CD14-positive monocyte (primary cell): Measurements from ENCODE around the gene MYO1H. TPM values are rescaled to one million over a fixed set of nuclear protein-coding genes. Genes with fewer than 3 reads are reported as not detected.

Experiments used
- DNase-seq, 3 donors: peaks; one replicate each; pipeline ENCODE4 v3.0.0-alpha.2; 2011 to 2022
- H2AFZ ChIP-seq: 2 replicates; pipeline ENCODE4 v1.6.0; 2012; ENCODE audit warnings: mild to moderate bottlenecking, low read depth, low read length, inconsistent platforms; ENCODE audit not compliant: insufficient read depth, poor library complexity, severe bottlenecking
- H3K27ac ChIP-seq, 2 donors: 1 replicate in 1 of 2; 2 replicates in 1 of 2; pipeline ENCODE4 v1.5.1; 2012 to 2013; ENCODE audit warnings: low read length in 2 of 2, control low read depth in 1 of 2, inconsistent platforms in 1 of 2, low read depth in 1 of 2, mild to moderate bottlenecking in 1 of 2
- H3K27me3 ChIP-seq, 2 donors: one replicate each; pipeline versions ENCODE4 v1.6.0 to v1.6.1; 2011 to 2013; ENCODE audit warnings: low read length in 2 of 2; ENCODE audit not compliant: control insufficient read depth in 2 of 2, insufficient read depth in 2 of 2
- H3K36me3 ChIP-seq, 2 donors: replicated peaks in 1 of 2; 1 replicate in 1 of 2; 2 replicates in 1 of 2; pipeline versions ENCODE4 v1.5.1 to v1.6.1; 2012 to 2013; ENCODE audit warnings: low read length in 2 of 2, control low read depth in 1 of 2, inconsistent platforms in 1 of 2, mild to moderate bottlenecking in 1 of 2; ENCODE audit not compliant: insufficient read depth in 2 of 2, control insufficient read depth in 1 of 2
- H3K4me1 ChIP-seq, 2 donors: 1 replicate in 1 of 2; 2 replicates in 1 of 2; pipeline versions ENCODE4 v1.5.1 to v1.6.1; 2012 to 2013; ENCODE audit warnings: low read length in 2 of 2, control low read depth in 1 of 2, inconsistent platforms in 1 of 2, mild to moderate bottlenecking in 1 of 2, moderate library complexity in 1 of 2; ENCODE audit not compliant: insufficient read depth in 2 of 2, control insufficient read depth in 1 of 2
- H3K4me2 ChIP-seq: replicated peaks from 2 replicates; pipeline ENCODE3; 2012; ENCODE audit warnings: low read length, moderate library complexity, mild to moderate bottlenecking; ENCODE audit not compliant: poor library complexity, severe bottlenecking; ENCODE audit errors: extremely low read depth
- H3K4me3 ChIP-seq, 3 experiments: fragments of 200-600 bp in 1 of 3; sonication (generic) in 1 of 3; replicated peaks in 1 of 3; 1 replicate in 2 of 3; 2 replicates in 1 of 3; pipeline ENCODE4 v1.5.1; 2011 to 2013; ENCODE audit warnings: low read length in 3 of 3, mild to moderate bottlenecking in 3 of 3, control low read depth in 2 of 3, low read depth in 2 of 3, inconsistent platforms in 1 of 3, moderate library complexity in 1 of 3
- H3K79me2 ChIP-seq: 2 replicates; pipeline ENCODE4 v1.6.0; 2012; ENCODE audit warnings: mild to moderate bottlenecking, control low read depth, inconsistent platforms, low read length, moderate library complexity; ENCODE audit not compliant: insufficient read depth
- H3K9ac ChIP-seq: 2 replicates; pipeline ENCODE4 v1.6.0; 2017; ENCODE audit warnings: low read length, mild to moderate bottlenecking; ENCODE audit not compliant: insufficient read depth, poor library complexity, severe bottlenecking
- H3K9me3 ChIP-seq, 2 donors: replicated peaks in 1 of 2; 1 replicate in 1 of 2; 2 replicates in 1 of 2; pipeline versions ENCODE4 v1.5.1 to v1.6.1; 2012 to 2013; ENCODE audit warnings: low read length in 2 of 2, control low read depth in 1 of 2; ENCODE audit not compliant: control insufficient read depth in 1 of 2, insufficient read depth in 1 of 2
- H4K20me1 ChIP-seq: 2 replicates; pipeline ENCODE4 v1.6.0; 2012; ENCODE audit warnings: mild to moderate bottlenecking, low read length, control low read depth, moderate library complexity; ENCODE audit not compliant: insufficient read depth
- H3K27ac Mint-ChIP-seq, 7 donors: one replicate each; pipeline ENCODE4 v1.8.0; 2020; ENCODE audit warnings: mild to moderate bottlenecking in 7 of 7, mixed read lengths in 7 of 7, moderate library complexity in 6 of 7, inconsistent platforms in 2 of 7
- H3K27me3 Mint-ChIP-seq, 3 donors: one replicate each; pipeline ENCODE4 v1.8.0; 2021 to 2022; ENCODE audit warnings: low read depth in 3 of 3, mild to moderate bottlenecking in 3 of 3, mixed read lengths in 3 of 3, moderate library complexity in 3 of 3, inconsistent platforms in 1 of 3
- H3K36me3 Mint-ChIP-seq, 2 donors: one replicate each; pipeline ENCODE4 v1.8.0; 2020; ENCODE audit warnings: mixed read lengths in 2 of 2, inconsistent platforms in 1 of 2, mild to moderate bottlenecking in 1 of 2
- H3K4me1 Mint-ChIP-seq: one replicate; pipeline ENCODE4 v1.8.0; 2020; ENCODE audit warnings: mild to moderate bottlenecking, mixed read lengths
- H3K4me3 Mint-ChIP-seq, 2 donors: one replicate each; pipeline ENCODE4 v1.8.0; 2020; ENCODE audit warnings: mild to moderate bottlenecking in 2 of 2, mixed read lengths in 2 of 2, moderate library complexity in 1 of 2
- H3K9me3 Mint-ChIP-seq, 7 donors: one replicate each; pipeline ENCODE4 v1.8.0; 2020 to 2022; ENCODE audit warnings: mixed read lengths in 7 of 7, mild to moderate bottlenecking in 6 of 7, moderate library complexity in 6 of 7, inconsistent platforms in 2 of 7
- WGBS: methylation state at CpG from one replicate; pipeline ENCODE4 v1.1.5; 2013; ENCODE audit warnings: missing lambda C conversion rate; ENCODE audit not compliant: insufficient coverage; 5-methylcytosine and 5-hydroxymethylcytosine counted together
- intact Hi-C, 2 donors: fragments of 100-400 bp; cut with micrococcal nuclease; formaldehyde crosslinking; loops; one replicate each; pipeline versions ENCODE4 v1.15.0 to v1.15.1; 2023
- polyA plus RNA-seq, 3 donors: library from polyadenylated mRNA; depleted of rRNA in 1 of 3; unstranded in 2 of 3; stranded (reverse) in 1 of 3; fragments of 300-500 nt in 2 of 3; fragments of >200 nt in 1 of 3; fragmentation: Illumina TruSeq in 2 of 3; gene quantifications; 1 replicate in 2 of 3; 2 replicates in 1 of 3; pipeline ENCODE4 v1.2.3, GENCODE V29; 2012 to 2021
- TF ChIP-seq, protein P1 (sequence below): fragments of 200-600 bp; IDR thresholded peaks from one replicate; pipeline ENCODE4 v1.8.0; 2022; ENCODE audit warnings: antibody characterized with exemption, mild to moderate bottlenecking

The MYO1H gene
- polyA plus RNA-seq, 3 donors, result not detected

DNA sequence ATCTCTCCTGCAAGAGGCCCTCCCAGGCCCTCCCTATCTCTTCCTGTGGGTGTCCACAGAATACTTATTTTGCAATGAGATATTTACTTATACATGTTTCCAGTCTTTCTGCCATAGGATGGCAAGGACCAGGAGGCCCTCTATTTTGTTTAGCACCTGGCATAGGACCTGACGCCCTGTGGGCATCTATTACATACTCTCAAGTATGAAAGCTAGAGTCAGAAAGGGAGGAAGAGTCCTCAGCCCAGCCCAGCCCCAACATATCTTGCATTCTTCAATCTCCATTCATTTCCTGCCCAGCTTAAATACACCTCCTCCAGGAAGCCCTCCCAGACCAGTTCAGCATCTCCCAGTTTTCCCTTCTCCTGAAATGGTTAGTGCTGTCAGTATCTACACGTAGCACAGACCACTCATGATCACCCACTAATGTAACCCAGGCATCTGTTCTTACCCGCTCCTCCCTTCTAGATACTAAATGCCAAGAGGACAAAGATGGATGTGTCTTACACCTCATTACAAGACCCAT, 46.0 kb upstream of the MYO1H start:
- H3K4me1 ChIP-seq, result no peaks in the 10 kb centered on the region
- WGBS, result 100% methylated on average over 1 of the region's 3 CpGs
- TF ChIP-seq, protein P1, sequence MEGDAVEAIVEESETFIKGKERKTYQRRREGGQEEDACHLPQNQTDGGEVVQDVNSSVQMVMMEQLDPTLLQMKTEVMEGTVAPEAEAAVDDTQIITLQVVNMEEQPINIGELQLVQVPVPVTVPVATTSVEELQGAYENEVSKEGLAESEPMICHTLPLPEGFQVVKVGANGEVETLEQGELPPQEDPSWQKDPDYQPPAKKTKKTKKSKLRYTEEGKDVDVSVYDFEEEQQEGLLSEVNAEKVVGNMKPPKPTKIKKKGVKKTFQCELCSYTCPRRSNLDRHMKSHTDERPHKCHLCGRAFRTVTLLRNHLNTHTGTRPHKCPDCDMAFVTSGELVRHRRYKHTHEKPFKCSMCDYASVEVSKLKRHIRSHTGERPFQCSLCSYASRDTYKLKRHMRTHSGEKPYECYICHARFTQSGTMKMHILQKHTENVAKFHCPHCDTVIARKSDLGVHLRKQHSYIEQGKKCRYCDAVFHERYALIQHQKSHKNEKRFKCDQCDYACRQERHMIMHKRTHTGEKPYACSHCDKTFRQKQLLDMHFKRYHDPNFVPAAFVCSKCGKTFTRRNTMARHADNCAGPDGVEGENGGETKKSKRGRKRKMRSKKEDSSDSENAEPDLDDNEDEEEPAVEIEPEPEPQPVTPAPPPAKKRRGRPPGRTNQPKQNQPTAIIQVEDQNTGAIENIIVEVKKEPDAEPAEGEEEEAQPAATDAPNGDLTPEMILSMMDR, result no peak
- H3K4me1 Mint-ChIP-seq, result no peaks in the 10 kb centered on the region
- no peak overlapping the region for H3K4me3 Mint-ChIP-seq
- no peaks in the 10 kb centered on the region for H3K9me3 ChIP-seq
- intact Hi-C loops, result no loop called here
- H3K27me3 Mint-ChIP-seq, result peaks cover 20 to 24% (median 22%) of the 10 kb centered on the region in 3 donors
- no peak for DNase-seq
- H3K4me2 ChIP-seq, result no peak overlapping the region
- no peak overlapping the region for H3K27ac ChIP-seq
- no peak overlapping the region for H3K9ac ChIP-seq
- H2AFZ ChIP-seq, result no peak overlapping the region
- no peaks in the 10 kb centered on the region for H3K79me2 ChIP-seq
- H3K36me3 Mint-ChIP-seq, result no peaks in the 10 kb centered on the region
- no peaks in the 10 kb centered on the region for H3K36me3 ChIP-seq
- H3K4me3 ChIP-seq, result no peak overlapping the region
- H3K27me3 ChIP-seq, result peaks cover 3 to 12% of the 10 kb centered on the region in 2 donors
- no peaks in the 10 kb centered on the region for H4K20me1 ChIP-seq
- peak overlapping the region in 3 of 7 donors; percentile 3 to 72 (median 60) for H3K27ac Mint-ChIP-seq
- no peaks in the 10 kb centered on the region for H3K9me3 Mint-ChIP-seq

DNA sequence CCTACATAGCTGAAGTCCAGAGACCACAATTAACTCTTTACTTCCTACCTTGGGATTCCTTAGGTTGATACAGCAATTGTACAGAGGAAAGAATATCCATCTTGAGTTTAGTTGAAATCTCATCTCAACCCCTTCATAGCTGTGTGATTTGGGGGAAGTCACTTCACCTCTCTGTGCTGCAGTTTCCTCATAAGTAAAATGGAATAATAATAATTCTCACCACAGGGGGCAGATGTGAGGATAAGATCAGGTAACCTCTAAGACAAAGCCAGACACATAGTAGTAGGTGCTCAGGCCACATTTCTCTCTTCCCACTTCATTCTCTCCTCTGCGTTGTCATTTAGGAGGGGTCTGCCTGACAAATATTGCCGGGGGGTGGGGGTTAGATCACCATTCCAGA, 45.3 kb upstream of the MYO1H start:
- intact Hi-C loops, result no loop called here
- 67% methylated on average over 1 of the region's 2 CpGs for WGBS
- H3K27me3 ChIP-seq, result peaks cover 6 to 18% of the 10 kb centered on the region in 2 donors

More for the DNA sequence above, 45.3 kb upstream of the MYO1H start:
- Histone ChIP-seq H3K9ac (no peak overlapping the region), H3K79me2 (no peaks in the 10 kb centered on the region), H4K20me1 (no peaks in the 10 kb centered on the region), H3K9me3 (no peaks in the 10 kb centered on the region), H2AFZ (no peak overlapping the region), H3K4me1 (no peaks in the 10 kb centered on the region), H3K4me2 (no peak overlapping the region), H3K36me3 (no peaks in the 10 kb centered on the region), H3K4me3 (no peak overlapping the region), H3K27ac (no peak overlapping the region)
- H3K27me3 Mint-ChIP-seq, result peaks cover 26 to 29% (median 28%) of the 10 kb centered on the region in 3 donors
- no peak for DNase-seq
- no peak overlapping the region for H3K4me3 Mint-ChIP-seq
- TF ChIP-seq, protein P1, result peak; percentile 19
- no peaks in the 10 kb centered on the region for H3K36me3 Mint-ChIP-seq
- no peaks in the 10 kb centered on the region for H3K9me3 Mint-ChIP-seq
- H3K27ac Mint-ChIP-seq, result no peak overlapping the region
- no peaks in the 10 kb centered on the region for H3K4me1 Mint-ChIP-seq
